C4-2B (cell line): ENCODE results near the gene NRXN3.
A peak's percentile ranks its signal among the peaks of the same experiment; 100 is the strongest.

ENCODE experiments used
- H3K27ac ChIP-seq: fragments of 450-650 bp; 2 replicates; pipeline ENCODE4 v1.5.1; 2017
- CTCF ChIP-seq: fragments of 450-650 bp; conservative IDR thresholded peaks from 2 replicates; pipeline ENCODE4 v1.5.1; 2017; ENCODE audit warnings: mild to moderate bottlenecking
- ZFX ChIP-seq: fragments of 450-650 bp; IDR thresholded peaks from 2 replicates; pipeline ENCODE4 v1.6.1; 2017

NRXN3 gene

GRCh38 chr14:78834766-78835451 is 664.7 kb downstream of the NRXN3 start:
- TF ChIP-seq ZFX, result no peak
- TF ChIP-seq CTCF, result no peak

GRCh38 chr14:78835909-78836308 is 665.7 kb downstream of the NRXN3 start:
- TF ChIP-seq CTCF (no peak), ZFX (no peak)
- no peak overlapping the region for H3K27ac ChIP-seq

More at GRCh38 chr14:78834766-78835451, 664.7 kb downstream of the NRXN3 start:
- H3K27ac ChIP-seq, result no peak overlapping the region

GRCh38 chr14:78836777-78837176 is 666.6 kb downstream of the NRXN3 start:
- H3K27ac ChIP-seq, result no peak overlapping the region
- TF ChIP-seq ZFX (no peak), CTCF (peak; percentile 85)

GRCh38 chr14:78838959-78839358 is 668.8 kb downstream of the NRXN3 start:
- no peak overlapping the region for H3K27ac ChIP-seq
- TF ChIP-seq CTCF (no peak), ZFX (no peak)

GRCh38 chr14:78840898-78841297 is 670.7 kb downstream of the NRXN3 start:
- no peak overlapping the region for H3K27ac ChIP-seq
- TF ChIP-seq ZFX (no peak), CTCF (no peak)

GRCh38 chr14:78847801-78848200 is 677.6 kb downstream of the NRXN3 start:
- no peak overlapping the region for H3K27ac ChIP-seq

More at GRCh38 chr14:78847801-78848200, 677.6 kb downstream of the NRXN3 start:
- TF ChIP-seq ZFX, result no peak
- no peak for TF ChIP-seq CTCF
